GM23248 (cell line): Measurements from ENCODE around the gene PRKCE.
"Not testable (repeated sequence)": the region's sequence is repeated elsewhere in the genome, so short reads cannot be mapped to it uniquely, and the experiment has no call there.

ENCODE experiments used
- EZH2 ChIP-seq: fragments of 200-600 bp; sonication (generic); IDR thresholded peaks from 2 replicates; pipeline ENCODE4 v1.6.1; 2018; ENCODE audit warnings: antibody characterized with exemption, mild to moderate bottlenecking; ENCODE audit not compliant: insufficient read depth, poor library complexity, severe bottlenecking
- EZH2phosphoT487 ChIP-seq: fragments of 200-600 bp; sonication (generic); IDR thresholded peaks from 2 replicates; pipeline ENCODE4 v1.6.1; 2018; ENCODE audit warnings: antibody characterized with exemption, moderate library complexity, mild to moderate bottlenecking, low read depth; ENCODE audit not compliant: insufficient read depth

GRCh38 chr2:45695480-45696007, 44.1 kb downstream of the PRKCE start:
- not testable (repeated sequence) for TF ChIP-seq EZH2, EZH2phosphoT487
